OCI-LY3 (cell line): ENCODE data around the gene UNC5CL.

Experiments used
- H2AFZ ChIP-seq: fragments of 200-600, 300-600 bp; shearing (Covaris generic); 2 replicates; pipeline ENCODE4 v1.6.0; 2014; ENCODE audit warnings: antibody characterized with exemption, low read depth, low read length
- H3K27ac ChIP-seq: fragments of 200-600, 300-600 bp; sonication (generic); 2 replicates; pipeline ENCODE4 v1.5.1; 2014; ENCODE audit warnings: mild to moderate bottlenecking, low read length, moderate library complexity, mixed read lengths
- H3K27me3 ChIP-seq: fragments of 200-600, 300-600 bp; sonication (generic); 2 replicates; pipeline ENCODE4 v1.6.1; 2014; ENCODE audit warnings: low read depth, low read length, mixed read lengths
- H3K36me3 ChIP-seq: fragments of 200-600, 300-600 bp; sonication (generic); replicated peaks from 2 replicates; pipeline ENCODE3; 2014; ENCODE audit warnings: low read depth, low read length, mixed read lengths
- H3K4me1 ChIP-seq: fragments of 300-600, 200-600 bp; sonication (generic); 2 replicates; pipeline ENCODE4 v1.6.1; 2014; ENCODE audit warnings: low read length, mixed read lengths
- H3K4me2 ChIP-seq: fragments of 200-600, 300-600 bp; sonication (generic); 2 replicates; pipeline ENCODE4 v1.6.1; 2014; ENCODE audit warnings: low read length, mixed read lengths
- H3K4me3 ChIP-seq: fragments of 300-600, 200-600 bp; sonication (generic); 2 replicates; pipeline ENCODE4 v1.5.1; 2014; ENCODE audit warnings: antibody characterized with exemption, mild to moderate bottlenecking, low read length, moderate library complexity
- H3K79me2 ChIP-seq: fragments of 300-600, 200-600 bp; shearing (Covaris generic); 2 replicates; pipeline ENCODE4 v1.6.1; 2014; ENCODE audit warnings: mild to moderate bottlenecking, low read length, mixed read lengths
- H3K9ac ChIP-seq: fragments of 300-600, 200-600 bp; shearing (Covaris generic); 2 replicates; pipeline ENCODE4 v1.6.0; 2014; ENCODE audit warnings: mild to moderate bottlenecking, low read length, moderate library complexity
- H3K9me3 ChIP-seq: fragments of 200-600, 300-600 bp; shearing (Covaris generic); 2 replicates; pipeline ENCODE4 v1.6.1; 2014; ENCODE audit warnings: low read length, mixed read lengths; ENCODE audit not compliant: insufficient read depth
- H4K20me1 ChIP-seq: fragments of 200-600, 300-600 bp; sonication (generic); 2 replicates; pipeline ENCODE4 v1.6.1; 2016; ENCODE audit warnings: low read length, mixed read lengths; ENCODE audit not compliant: insufficient read depth
- EZH2phosphoT487 ChIP-seq: fragments of 200-600 bp; shearing (Covaris generic); IDR thresholded peaks from 2 replicates; pipeline ENCODE4 v1.6.1; 2018; ENCODE audit warnings: antibody characterized with exemption, mixed run types, low read depth
- TF ChIP-seq, protein P1 (sequence below): fragments of 200-600, 300-600 bp; sonication (generic); IDR thresholded peaks from 2 replicates; pipeline ENCODE4 v1.5.1; 2014; ENCODE audit warnings: antibody characterized with exemption, low read length, low read depth

Gene UNC5CL

DNA sequence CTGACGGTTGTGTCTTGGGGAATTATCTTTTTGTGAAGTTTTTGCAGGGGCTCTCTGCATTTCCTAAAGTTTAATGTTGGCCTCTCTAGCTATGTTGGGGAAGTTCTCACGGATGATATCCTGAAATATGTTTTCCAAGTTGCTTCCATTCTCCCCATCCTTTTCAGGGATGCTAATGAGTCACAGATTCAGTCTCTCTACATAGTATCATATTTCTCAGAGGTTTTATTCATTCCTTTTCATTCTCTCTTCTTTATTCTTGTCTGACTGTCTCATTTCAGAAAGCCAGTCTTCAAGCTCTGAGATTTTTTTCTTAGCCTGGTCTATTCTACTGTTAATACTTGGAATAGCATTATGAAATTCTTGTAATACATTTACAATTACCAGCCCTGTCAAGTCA, 61.3 kb downstream of the UNC5CL start:
- Histone ChIP-seq H3K27ac (no peak overlapping the region), H2AFZ (no peak overlapping the region), H3K4me1 (no peaks in the 10 kb centered on the region), H3K27me3 (peaks cover 69% of the 10 kb centered on the region), H3K79me2 (no peaks in the 10 kb centered on the region), H3K4me3 (no peak overlapping the region), H3K4me2 (no peak overlapping the region), H3K36me3 (no peaks in the 10 kb centered on the region), H4K20me1 (no peaks in the 10 kb centered on the region), H3K9me3 (no peaks in the 10 kb centered on the region), H3K9ac (no peak overlapping the region)
- TF ChIP-seq, protein P1, sequence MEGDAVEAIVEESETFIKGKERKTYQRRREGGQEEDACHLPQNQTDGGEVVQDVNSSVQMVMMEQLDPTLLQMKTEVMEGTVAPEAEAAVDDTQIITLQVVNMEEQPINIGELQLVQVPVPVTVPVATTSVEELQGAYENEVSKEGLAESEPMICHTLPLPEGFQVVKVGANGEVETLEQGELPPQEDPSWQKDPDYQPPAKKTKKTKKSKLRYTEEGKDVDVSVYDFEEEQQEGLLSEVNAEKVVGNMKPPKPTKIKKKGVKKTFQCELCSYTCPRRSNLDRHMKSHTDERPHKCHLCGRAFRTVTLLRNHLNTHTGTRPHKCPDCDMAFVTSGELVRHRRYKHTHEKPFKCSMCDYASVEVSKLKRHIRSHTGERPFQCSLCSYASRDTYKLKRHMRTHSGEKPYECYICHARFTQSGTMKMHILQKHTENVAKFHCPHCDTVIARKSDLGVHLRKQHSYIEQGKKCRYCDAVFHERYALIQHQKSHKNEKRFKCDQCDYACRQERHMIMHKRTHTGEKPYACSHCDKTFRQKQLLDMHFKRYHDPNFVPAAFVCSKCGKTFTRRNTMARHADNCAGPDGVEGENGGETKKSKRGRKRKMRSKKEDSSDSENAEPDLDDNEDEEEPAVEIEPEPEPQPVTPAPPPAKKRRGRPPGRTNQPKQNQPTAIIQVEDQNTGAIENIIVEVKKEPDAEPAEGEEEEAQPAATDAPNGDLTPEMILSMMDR: no peak
- TF ChIP-seq EZH2phosphoT487: no peak

DNA sequence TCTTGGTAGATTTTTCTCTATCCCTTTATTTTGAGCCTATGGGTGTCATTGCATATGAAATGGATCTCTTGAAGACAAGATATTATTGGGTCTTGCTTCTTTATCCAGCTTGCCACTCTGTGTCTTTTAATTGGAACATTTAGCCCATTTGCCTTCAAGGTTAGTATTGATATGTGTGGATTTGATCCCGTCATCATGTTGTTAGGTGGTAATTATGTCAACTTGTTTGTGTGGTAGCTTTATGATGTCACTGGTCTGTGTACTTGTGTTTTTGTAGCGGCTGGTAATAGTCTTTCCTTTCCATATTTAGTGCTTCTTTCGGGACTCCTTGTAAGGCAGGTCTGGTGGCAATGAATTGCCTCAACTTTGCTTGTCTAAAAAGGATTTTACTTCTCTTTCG, 61.9 kb downstream of the UNC5CL start:
- Histone ChIP-seq H4K20me1 (no peaks in the 10 kb centered on the region), H3K4me3 (no peak overlapping the region), H3K9me3 (no peaks in the 10 kb centered on the region), H3K27ac (no peak overlapping the region), H3K4me2 (no peak overlapping the region), H3K27me3 (peaks cover 63% of the 10 kb centered on the region), H2AFZ (no peak overlapping the region), H3K79me2 (no peaks in the 10 kb centered on the region), H3K4me1 (no peaks in the 10 kb centered on the region), H3K36me3 (no peaks in the 10 kb centered on the region), H3K9ac (no peak overlapping the region)
- TF ChIP-seq EZH2phosphoT487: no peak
- TF ChIP-seq, protein P1: no peak
